Vagina (tissue), 2 donors: Measurements from ENCODE around the gene FHL2.

Experiments used
- CTCF ChIP-seq, 3 experiments: fragments of 450-650 bp in 2 of 3; fragments of 200-600 bp in 1 of 3; sonication (generic) in 1 of 3; IDR thresholded peaks; one replicate each; pipeline ENCODE4 v1.5.1; 2017 to 2019; ENCODE audit warnings: antibody characterized with exemption in 3 of 3, mild to moderate bottlenecking in 2 of 3, moderate library complexity in 2 of 3
- POLR2A ChIP-seq, 2 donors: fragments of 450-650 bp; IDR thresholded peaks; one replicate each; pipeline ENCODE4 v1.6.1; 2017; ENCODE audit warnings: antibody characterized with exemption in 2 of 2, mild to moderate bottlenecking in 2 of 2, moderate library complexity in 2 of 2

GRCh38 chr2:105334211-105334610 is 64.6 kb downstream of the FHL2 start:
- TF ChIP-seq CTCF (IDR thresholded peaks at IDR 0.05) (no peak), POLR2A (IDR thresholded peaks at IDR 0.05) (no peak)
